NCI-H2081 (cell line): ENCODE measurements around the gene CSNK1G3.
A peak's percentile ranks its signal among the peaks of the same experiment; 100 is the strongest.
"Not testable (repeated sequence)": the region's sequence is repeated elsewhere in the genome, so short reads cannot be mapped to it uniquely, and the experiment has no call there.

Experiments
- DNase-seq, 2 experiments: peaks; one replicate each; lab custom pipeline; 2025; lab: John Stamatoyannopoulos, UW

CSNK1G3 gene

DNA sequence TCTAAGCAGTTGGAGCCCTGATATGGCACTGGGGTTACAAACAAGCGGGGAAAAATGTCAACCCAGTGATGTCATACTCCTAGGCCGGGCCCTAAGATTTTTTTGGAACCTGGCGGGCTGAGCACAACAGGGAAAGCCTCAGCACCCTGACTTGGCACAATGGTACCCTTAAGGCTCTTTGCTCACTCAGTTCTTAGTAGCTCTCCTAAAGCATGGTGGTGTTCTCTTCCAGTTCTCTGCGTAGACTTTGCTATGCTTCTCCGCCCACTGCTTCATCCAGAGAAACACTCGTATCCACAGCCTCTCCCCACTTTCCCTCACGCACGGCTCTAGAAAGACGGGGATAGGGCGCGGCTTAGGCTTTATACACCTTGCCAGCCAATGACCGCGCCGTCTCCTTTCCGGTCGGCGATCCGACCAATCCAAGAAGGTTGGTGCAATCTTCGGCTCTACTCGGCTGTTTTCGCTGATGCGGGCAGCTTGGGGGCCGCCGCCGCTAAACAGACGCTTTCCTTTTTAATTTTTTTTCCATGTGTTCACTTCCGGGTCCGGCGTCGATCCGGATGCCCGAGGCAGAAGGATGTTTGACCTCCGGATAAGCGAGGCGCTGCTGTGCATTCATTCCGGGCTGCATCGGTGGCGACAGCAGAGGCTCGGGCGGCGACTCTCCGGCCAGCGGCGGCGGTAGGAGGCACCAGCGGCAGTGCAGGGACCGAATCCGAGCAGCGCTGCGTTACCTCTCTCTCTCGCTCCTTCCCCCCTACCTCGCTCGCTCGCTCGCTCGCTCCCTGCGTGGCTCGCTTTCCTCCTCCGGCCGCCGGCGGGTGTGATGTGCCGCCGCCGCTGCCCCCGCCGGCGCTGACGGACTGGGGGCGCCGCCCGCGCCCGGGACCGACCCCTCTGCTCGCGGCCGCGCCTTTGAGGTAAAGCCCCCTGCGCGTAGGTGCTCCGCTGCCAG lies at the start of gene CSNK1G3:
TSS of gene CSNK1G3 (plus strand) at position 530 of the 958 bp plus-strand sequence. CDS start 33,487 bp downstream, outside the sequence.
- DNase-seq = peak; percentile 97 to 98

DNA sequence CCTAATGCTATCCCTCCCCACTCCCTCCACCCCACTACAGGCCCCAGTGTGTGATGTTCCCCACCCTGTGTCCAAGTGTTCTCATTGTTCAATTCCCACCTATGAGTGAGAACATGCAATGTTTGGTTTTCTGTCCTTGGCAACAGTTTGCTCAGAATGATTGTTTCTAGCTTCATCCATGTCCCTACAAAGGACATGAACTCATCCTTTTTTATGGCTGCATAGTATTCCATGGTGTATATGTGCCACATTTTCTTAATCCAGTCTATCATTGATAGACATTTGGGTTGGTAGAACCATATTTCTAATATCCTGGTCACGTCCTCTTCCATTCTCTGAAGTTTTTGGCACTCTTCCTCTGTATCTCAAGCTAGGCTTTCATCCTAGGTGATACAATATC lies 45.1 kb upstream of the CSNK1G3 start:
- not testable (repeated sequence) for DNase-seq

DNA sequence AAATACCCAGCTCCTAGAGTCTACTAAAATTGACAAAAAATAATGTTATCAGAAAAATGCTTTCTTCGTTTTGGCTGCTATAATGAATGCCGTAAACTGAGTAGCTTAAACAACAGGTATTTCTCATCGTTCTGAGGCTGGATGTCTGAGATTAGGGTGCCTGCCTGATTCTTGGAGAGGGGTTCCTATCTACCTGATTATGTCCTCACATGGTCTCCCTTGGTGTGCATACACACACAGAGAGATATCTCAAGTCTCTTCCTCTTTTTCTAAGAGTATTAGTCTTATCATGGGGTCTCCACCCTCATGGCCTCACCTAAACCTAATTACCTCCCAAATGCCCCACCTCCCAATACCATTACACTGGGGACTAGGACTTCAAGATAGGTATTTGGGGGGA lies 40.6 kb upstream of the CSNK1G3 start:
- no peak for DNase-seq

DNA sequence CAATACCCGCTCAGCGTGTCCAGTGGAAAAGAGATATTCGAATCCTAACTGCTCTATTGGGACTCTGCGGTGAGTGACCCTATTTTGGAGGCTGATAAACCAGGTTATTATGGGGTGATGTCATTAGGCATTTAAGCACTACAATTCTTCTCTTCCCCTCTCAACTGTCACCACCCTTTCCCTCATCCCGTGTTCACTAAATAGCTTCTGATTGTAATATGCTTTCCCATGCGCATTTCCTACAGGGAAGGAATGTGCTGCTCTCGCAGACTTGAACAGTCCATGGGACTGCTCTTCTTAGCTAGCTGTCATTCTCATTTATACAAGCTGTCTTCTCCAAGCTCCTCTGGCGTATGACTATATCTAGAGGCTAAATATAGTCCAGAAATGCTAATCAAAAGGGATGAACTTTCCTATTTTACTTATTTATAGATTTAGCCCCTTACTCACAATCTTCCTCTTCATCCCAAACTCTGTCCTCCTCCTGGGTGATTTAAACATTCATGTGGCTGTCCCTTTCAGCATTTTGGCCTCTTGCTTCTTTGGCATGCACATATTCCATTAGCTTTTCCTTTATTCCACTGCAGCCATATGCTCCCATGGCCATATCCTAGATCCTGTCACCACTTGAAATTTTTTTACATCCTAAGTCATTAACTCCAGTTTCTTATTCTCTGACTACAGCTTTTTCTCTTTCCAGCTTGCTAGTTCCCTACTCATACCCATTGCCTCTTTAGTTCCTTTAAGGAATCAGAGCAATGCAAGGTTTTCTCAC lies 39.6 kb upstream of the CSNK1G3 start:
- no peak for DNase-seq

DNA sequence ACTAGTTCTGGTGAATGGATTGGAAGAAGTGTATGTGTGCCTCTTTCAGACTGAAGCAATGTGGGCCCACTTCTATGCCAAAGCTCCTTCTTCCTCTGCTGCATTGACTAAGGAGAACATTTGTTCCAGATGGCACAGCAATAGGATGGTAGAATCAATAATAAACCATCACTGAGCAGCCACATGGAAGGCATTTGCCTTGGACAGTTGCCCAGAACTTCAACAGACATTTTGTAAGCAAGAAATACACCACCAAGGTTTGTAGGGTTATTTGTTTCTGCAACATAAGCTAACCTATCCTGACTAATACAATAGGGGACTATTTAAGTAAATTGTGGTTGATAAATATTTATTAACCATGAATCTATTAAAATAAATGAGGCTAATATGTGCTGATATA lies 37.7 kb upstream of the CSNK1G3 start:
- peak in 1 of 2 experiments; percentile 24 for DNase-seq

DNA sequence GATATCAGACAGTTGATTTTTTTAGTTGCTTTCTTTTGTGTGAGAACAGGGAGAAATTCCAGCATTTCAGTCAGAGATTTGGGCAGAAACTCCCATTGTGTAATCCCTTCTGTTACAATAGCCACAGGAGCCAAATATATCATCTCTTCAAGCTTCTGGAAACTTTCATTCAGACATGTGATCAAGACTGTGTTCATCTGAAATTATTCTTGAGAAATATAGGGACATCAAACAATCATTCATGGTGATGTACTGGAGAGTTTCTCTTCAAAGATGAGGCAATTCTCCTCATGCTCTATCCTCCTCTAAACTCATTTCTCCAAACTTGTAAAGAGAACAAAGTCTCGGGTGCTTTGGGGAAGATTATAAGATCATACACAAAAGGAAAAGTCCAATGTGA lies 35.2 kb upstream of the CSNK1G3 start:
- DNase-seq = no peak

DNA sequence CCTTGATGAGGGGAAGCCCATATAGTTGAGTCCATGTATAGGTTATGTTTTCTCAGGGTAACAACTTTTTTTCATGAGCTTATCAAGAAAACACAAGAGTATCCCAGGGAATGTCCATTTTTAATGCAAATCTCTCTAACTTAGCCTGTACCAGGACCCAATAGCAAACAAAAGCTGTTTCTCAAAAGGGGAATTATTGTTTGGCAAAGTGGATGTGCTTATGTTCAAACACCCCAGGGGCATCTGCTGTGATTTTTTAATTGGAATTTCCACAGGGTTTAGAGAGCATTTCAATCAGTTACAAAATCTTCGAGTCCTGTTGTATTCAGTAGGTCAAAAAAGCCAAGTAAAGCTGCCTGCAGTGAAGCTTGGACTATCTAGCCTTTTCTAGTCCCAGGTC lies 33.4 kb upstream of the CSNK1G3 start:
- DNase-seq = no peak

DNA sequence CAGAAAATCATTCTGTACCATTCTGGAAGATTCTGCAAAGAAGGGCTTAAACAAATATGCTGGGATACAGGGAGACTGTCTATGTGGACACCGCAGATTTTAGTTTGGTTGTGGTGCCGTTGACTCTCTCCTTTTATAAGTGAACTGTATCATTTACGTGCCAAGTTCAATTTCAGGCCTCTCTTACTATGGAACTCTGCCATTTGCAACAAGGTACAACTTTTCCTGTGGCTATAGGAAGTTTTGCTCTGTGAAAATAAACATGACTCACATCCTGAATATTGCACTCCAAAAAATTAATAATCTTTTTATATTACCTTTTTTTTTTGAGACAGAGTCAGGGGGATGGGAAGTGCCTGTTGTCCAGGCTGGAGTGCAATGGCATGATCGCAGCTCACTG lies 29.7 kb upstream of the CSNK1G3 start:
- no peak for DNase-seq

DNA sequence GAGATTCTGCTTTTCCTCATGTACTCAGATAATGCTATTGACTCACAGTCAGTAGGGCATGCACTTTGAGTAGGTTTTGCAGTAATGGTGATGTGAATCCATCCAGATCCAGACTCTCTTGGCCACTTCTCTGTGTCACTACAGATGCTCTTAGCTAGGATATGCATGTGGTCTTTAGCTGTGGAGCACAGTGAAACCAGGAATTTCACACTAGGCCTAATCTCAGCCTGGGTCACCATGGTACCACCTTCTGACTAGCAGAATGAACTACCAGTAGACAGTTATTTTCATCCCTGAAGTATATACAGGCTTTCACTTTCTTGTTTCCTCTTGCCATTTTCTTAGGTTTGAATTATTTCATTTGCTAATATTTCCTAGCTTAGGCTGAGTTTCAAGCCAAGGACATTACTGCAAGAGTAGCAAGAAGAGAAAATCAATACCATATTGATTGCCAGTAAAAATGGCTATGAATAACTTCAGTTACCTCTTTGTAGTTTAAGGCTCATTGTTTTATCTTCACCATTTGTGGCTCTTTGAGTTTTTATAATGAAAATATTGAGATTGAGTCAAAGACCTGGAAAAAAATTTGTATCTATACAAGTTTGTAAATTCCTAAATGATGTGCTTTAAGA lies 28.4 kb upstream of the CSNK1G3 start:
- DNase-seq = no peak

DNA sequence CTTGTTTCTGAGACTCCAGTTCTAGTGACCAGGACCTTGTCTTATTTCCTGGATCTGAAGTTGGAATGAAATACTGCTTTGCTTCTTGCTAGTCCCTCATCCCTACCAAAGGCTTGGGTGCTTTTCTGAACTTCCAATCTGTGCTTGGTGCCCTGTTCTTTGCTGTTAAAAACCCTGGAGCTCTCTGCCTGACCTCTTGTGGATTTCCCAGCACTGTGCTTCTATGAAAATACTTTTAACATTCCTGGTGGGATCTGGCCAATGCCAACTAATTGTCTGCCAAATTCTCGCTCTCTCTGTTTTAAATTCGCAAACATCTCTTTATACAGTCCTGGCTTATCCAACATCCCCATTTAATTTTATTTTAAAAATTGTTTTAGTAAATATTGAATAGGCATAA lies 26.7 kb upstream of the CSNK1G3 start:
- no peak for DNase-seq

DNA sequence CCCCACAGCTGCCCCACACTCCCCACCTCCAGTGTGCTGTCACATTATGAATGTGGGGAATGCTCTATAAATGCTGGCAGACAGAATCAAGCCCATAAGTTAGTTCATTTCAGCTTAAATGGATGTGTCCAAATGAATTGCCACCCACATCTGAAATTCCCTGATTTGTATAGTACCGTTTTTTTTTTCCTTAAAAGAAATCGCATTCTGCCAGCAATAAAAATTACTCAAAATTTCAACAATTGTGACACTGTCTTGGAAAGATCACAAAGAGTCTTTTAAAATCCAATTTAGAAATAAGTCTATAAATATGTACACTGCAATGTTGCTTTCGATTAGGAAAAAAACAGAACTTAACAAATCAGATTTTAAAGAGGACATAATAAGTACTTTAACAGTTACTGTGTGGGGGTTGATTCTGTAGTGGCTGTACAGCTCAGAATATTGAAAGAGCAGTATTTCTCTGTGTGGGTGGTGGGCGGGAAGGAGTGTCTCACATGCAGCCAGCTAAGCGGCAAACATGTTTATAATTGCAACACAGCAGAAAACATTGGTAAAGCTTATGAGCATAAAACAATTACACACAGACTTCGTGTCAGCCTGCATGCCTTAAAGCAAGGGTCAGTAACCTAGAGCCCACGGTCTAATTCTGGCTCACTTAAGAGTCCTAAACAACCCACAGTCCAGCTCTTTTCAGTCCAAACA lies 24.9 kb upstream of the CSNK1G3 start:
- no peak for DNase-seq

DNA sequence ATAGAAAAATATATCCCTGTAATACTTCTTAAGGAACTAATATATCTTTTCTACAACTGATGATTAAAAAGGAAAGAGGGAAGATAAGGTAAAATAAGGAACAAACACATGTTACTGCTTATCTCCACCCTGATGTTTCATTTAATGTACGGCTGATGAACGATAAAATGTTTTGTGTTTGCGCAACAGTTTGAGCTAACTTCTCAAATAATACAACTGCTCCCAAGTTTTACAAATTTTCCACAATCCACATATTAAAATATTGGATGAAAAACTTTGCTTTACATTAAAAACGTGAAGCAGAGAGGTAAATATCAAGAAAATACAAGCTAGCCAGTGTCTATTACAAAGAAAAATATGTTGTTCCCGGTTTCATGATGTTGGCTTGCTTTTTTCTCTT lies 21.0 kb upstream of the CSNK1G3 start:
- no peak for DNase-seq

DNA sequence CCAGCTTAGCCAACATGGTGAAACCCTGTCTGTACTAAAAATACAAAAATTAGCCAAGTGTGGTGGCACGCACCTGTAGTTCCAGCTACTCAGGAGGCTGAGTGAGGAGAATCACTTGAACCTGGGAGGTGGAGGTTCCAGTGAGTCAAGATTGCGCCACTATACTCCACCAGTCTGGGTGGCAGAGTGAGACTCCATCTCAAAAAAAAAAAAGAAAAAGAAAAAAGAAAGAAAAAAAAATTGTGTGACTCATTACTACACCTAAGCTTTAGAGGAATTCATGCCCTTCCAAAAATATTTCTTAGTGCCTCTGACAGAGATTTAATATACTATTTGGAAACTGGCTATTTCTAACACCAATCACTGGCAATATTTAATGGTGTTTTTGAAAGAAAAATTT lies 16.8 kb upstream of the CSNK1G3 start:
- DNase-seq = not testable (repeated sequence)

DNA sequence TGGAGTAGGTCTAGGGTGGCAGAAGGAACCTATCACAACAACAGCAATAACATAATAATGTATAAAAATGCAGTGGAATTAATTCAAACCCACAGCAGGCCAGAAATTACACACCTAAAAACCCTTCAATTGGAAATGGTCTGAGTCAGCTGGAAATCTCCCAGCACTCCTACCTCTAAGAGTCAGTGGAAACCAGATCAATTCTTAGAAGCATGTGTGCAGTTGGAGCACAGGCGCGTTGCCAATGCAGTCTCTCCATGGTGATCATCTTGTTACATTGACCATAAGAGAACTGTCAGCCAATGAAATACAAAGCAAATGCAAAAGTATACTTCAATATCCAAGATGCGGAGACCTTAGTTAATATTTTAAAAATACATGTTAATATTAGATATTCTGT lies 15.1 kb upstream of the CSNK1G3 start:
- no peak for DNase-seq

DNA sequence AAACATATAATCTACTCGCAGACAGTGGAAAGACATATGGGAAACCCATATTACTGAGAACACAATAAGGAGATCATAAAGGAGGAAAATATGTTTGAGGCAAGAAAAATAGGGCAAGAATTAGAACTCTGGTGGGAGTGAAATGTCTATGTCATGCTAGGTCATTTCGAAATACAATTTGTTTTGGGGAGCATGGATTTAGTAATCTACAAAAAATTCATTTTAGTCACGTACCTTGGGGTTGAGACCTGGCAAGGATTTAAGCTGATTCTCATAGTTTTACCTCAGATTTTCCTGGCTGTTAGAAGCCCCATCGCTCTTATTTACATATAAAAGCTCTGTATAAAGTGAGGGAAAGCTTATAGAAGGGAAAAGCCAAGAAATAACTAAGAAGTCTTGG lies 11.5 kb upstream of the CSNK1G3 start:
- DNase-seq = no peak

DNA sequence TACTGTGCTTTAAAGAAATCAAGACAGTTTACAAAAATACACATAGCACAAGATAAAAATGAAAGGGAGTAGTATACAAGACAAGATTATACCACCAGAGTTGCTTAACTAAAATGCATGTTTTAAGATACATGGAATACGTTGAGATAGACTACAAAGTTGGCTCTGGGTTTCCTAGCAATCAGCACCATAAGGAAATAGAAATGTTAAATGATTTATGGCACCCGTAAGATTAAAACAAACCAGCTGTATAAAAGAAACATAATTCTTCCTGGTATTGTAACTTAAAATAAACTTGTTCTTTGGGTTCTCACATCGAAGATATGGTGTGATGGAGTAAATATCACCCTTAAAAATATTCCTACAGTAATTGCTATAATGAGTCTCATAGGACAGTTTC lies 9.9 kb upstream of the CSNK1G3 start:
- no peak for DNase-seq

DNA sequence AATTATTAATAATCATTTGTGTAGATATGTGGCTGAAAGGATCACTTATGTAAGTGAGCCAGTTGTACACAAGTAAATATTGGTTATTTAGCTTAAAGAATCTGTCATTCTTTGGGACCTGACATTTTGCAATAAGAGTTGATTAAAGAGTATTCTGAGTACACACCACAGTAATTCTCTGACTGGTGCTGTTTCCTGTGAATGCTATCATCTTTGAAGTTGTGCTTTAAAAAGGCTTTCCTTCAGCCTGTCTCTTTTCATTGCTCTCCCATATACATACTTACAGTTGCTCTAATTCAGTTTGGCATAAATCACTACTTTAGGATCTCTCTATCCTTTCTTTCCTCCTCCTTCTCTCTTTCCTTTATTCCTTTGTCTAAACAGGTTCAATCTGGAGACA lies 8.7 kb upstream of the CSNK1G3 start:
- no peak for DNase-seq

DNA sequence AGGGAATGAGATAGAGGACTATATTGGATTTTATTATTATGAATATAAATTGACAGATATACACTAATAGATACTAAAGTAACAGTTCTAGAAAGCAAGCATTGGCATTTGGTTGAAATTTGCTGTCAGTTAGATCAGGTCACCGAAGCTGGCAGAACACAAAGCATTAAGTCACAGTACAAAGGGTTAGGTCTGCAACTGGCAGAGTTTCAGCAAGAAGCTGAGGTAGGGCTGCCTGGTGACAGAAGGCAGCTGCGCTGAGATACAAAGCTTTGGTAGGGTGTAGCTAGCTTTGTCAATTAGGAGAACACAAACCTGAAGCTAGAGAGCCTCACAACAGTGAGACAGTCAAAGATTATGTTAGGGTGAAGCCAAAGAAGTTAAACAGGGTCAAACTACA lies 6.3 kb upstream of the CSNK1G3 start:
- DNase-seq = no peak

DNA sequence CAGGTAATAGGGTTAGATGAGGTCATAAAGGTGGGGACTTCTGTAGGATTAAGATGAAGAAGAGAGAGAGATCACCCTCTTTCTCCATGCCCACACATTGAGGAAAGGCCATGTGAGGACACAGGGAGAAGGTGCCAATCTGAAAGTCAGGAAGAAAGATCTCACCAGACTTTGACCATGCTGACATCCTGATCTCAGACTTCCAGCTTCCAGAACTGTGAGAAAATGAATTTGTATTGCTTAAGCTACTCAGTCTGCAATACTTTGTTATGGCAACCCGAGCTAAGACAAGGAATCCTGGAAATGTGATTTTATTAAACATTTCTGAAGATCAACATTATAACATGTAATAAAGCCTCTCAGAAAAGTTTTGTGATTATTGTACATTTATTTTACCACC lies 3.5 kb upstream of the CSNK1G3 start:
- no peak for DNase-seq

DNA sequence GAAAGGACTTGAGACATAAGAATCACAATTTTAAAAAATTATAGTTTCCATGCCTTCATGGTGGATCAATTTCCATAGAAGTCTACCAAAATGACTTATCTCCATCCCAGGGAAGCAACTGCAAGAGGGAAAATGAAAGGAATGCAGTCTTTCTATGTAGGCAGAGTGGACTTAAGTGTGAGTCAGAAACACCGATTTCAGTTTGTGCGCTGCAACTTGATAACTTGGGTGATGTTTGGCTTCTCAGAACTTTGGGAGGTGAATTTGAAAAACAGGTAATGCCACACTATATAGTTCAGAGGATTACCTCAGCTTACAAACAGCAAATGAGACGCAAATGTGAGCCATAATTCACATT lies 708 bp upstream of the CSNK1G3 start:
- DNase-seq = no peak

DNA sequence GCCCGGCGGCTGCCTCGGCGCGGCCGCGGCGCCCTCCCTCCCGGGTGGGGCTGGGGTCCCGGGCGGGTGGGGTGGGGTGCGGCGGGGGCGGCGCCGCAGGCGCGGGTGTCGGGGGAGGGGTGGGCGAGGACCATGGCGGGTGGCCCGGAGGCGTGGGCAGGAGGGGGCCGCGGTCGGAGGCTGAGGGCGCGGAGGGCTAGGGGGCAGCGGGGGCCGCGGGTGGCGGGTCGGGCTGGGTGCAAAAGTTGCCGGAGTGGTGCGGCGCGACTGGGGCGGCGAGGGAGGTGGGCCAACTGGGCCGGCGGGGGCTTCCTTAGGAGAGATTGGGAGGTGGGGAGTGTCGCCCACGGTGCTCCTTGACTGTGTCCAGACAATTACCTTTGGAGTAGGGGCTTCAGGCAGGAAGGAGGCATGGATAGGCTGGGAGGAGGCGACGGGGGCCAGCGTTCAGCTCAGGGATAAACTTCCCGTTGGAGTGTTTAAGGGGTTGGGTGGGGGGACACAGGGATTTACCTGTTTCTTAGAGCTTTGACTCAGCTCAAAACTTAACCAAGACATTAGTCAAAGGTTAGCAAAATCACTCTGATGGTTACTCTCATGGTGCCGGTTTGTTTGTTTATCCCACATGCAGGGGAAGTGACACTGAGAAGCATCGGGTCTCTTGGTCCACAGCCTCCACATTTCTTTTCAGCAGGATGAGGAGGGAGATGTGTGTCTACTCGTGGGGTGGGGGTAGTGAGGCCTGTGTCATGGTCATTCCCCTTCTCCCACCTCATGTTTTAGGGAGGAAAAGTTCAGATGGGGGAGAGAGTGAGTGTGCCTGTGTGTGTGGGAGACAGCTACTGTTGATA lies 859 bp downstream of the CSNK1G3 start:
- DNase-seq = peak; percentile 4 to 26
